Muscle layer of colon (tissue), 2 donors: Measurements from ENCODE around the gene ADAMTS4.

Experiments
- H3K27ac ChIP-seq: one replicate; pipeline ENCODE4 v1.7.0; 2013; ENCODE audit warnings: low read depth, mild to moderate bottlenecking, low read length, moderate library complexity
- H3K27me3 ChIP-seq, 2 donors: one replicate each; pipeline ENCODE4 v1.7.0; 2013; ENCODE audit warnings: low read length in 2 of 2, mild to moderate bottlenecking in 2 of 2; ENCODE audit not compliant: insufficient read depth in 2 of 2, control insufficient read depth in 1 of 2
- H3K36me3 ChIP-seq: one replicate; pipeline ENCODE4 v1.7.0; 2013; ENCODE audit warnings: mild to moderate bottlenecking, low read length; ENCODE audit not compliant: insufficient read depth
- H3K4me1 ChIP-seq: one replicate; pipeline ENCODE4 v1.7.0; 2013; ENCODE audit warnings: mild to moderate bottlenecking, low read length; ENCODE audit not compliant: insufficient read depth
- H3K4me3 ChIP-seq, 2 donors: one replicate each; pipeline ENCODE4 v1.7.0; 2013; ENCODE audit warnings: low read length in 2 of 2, low read depth in 1 of 2, mild to moderate bottlenecking in 1 of 2, moderate library complexity in 1 of 2
- H3K9ac ChIP-seq: one replicate; pipeline ENCODE4 v1.7.0; 2013; ENCODE audit warnings: low read length
- H3K9me3 ChIP-seq: one replicate; pipeline ENCODE4 v1.7.0; 2013; ENCODE audit warnings: mild to moderate bottlenecking, low read length
- donor health status: abdominal sarcoma.
- donor health status: Adenocarcinoma of cecum.

ADAMTS4 gene

DNA sequence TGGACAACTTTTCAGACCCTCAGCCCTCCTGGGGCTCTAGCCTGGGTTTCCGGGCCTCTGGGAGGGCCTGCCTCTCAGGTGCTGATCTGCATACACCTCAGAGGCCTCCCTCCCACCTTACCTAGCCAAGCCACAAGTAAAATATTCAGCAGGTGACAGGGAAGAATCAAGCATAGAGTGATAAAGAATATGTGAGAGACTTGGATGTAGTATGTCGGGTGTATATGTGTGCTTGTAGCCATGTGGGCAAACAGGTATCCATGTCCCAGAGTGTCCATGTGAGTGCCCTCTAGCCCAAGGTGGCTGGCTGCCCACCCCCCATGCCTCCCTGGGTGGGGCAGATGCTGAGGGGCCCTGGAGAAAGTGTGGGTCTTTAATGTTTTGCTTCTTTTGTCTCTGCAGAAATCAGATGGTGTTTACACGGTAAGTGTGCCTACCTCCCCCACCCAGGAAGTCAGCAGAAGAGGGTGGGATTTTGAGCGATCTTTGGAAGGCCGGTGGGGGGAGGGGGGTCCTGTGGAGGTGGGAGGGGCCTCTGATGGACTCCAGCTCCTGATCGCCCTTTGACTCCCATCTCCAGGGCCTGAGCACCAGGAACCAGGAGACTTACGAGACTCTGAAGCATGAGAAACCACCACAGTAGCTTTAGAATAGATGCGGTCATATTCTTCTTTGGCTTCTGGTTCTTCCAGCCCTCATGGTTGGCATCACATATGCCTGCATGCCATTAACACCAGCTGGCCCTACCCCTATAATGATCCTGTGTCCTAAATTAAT, 19.6 kb upstream of the ADAMTS4 start:
- no peak overlapping the region for H3K27ac ChIP-seq
- H3K4me1 ChIP-seq, result no peaks in the 10 kb centered on the region
- H3K4me3 ChIP-seq, result no peak overlapping the region
- H3K9ac ChIP-seq, result no peak overlapping the region
- H3K27me3 ChIP-seq, result no peaks in the 10 kb centered on the region
- no peaks in the 10 kb centered on the region for H3K9me3 ChIP-seq
- peaks cover 11% of the 10 kb centered on the region for H3K36me3 ChIP-seq

- no peaks in the 10 kb centered on the region for H3K27me3 ChIP-seq
- no peak overlapping the region for H3K9ac ChIP-seq
- H3K27ac ChIP-seq, result peak overlapping the region; percentile 16
- no peaks in the 10 kb centered on the region for H3K9me3 ChIP-seq
- H3K4me3 ChIP-seq, result no peak overlapping the region
- peaks cover 17% of the 10 kb centered on the region for H3K36me3 ChIP-seq
- no peaks in the 10 kb centered on the region for H3K4me1 ChIP-seq
Observed at GRCh38 chr1:161217831-161218230, 19.0 kb upstream of the ADAMTS4 start.

GRCh38 chr1:161216945-161217712, 18.3 kb upstream of the ADAMTS4 start:
- no peak overlapping the region for H3K4me3 ChIP-seq
- peak overlapping the region; percentile 16 for H3K27ac ChIP-seq
- H3K9ac ChIP-seq, result no peak overlapping the region

DNA sequence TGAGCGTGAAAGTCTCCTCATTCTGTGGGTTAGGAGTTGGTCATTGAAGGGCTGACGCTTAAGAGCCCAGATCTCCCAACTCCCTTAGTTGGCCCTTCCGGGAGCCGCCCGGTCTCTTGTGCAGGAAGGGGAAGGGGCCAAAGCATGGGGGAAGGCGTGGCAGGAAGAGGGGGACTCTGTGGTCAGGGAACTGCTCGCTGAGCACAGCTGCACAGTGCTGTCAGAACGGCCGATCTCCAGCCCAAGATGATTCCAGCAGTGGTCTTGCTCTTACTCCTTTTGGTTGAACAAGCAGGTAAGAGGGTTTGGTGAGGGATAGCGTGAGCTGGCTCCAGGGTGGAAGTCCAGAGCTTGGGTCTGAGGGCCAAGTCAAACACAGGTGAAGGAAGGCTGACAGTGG, 16.2 kb upstream of the ADAMTS4 start, which contains the start of gene FCER1G:
FCER1G (plus strand) TSS at position 220 of the 400 bp plus-strand sequence; CDS start at position 247, 27 bp downstream.
- H3K9ac ChIP-seq, result no peak within 1 kb of the TSS
- H3K27ac ChIP-seq, result no peak within 1 kb of the TSS
- no peaks in the 10 kb centered on the region for H3K9me3 ChIP-seq
- H3K4me1 ChIP-seq, result peaks cover 1% of the 10 kb centered on the region
- no peaks in the 10 kb centered on the region for H3K27me3 ChIP-seq
- H3K4me3 ChIP-seq, result no peak within 1 kb of the TSS
- H3K36me3 ChIP-seq, result peaks cover 43% of the 10 kb centered on the region

More at GRCh38 chr1:161216945-161217712, 18.3 kb upstream of the ADAMTS4 start:
- Histone ChIP-seq H3K9me3 (no peaks in the 10 kb centered on the region), H3K27me3 (no peaks in the 10 kb centered on the region), H3K36me3 (peaks cover 23% of the 10 kb centered on the region), H3K4me1 (no peaks in the 10 kb centered on the region)

DNA sequence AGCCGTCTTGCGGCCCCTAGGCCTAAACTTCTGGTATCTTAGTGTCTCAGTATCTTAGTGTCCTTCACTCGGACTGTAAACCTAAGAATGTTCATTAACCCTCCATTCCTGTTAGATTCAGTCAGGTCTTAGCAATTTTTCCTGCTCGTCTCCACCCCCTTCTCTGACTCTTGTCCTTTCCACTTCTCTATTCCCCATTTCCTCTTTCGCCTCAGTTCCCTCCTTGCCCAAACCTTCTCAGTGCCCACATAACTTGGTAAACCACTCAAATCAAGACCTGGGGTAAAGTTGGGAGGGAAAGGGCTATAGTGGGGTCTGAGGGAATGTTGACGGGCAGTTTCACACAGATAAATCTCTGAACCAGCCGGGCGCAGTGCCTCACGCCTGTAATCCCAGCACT, 15.5 kb upstream of the ADAMTS4 start:
- Histone ChIP-seq H3K36me3 (peaks cover 50% of the 10 kb centered on the region), H3K27ac (no peak overlapping the region)

GRCh38 chr1:161209790-161210409, 11.0 kb upstream of the ADAMTS4 start:
- Histone ChIP-seq H3K4me3 (no peak overlapping the region), H3K27ac (peak overlapping the region; percentile 58), H3K4me1 (peaks cover 11% of the 10 kb centered on the region), H3K9me3 (no peaks in the 10 kb centered on the region), H3K27me3 (no peaks in the 10 kb centered on the region), H3K36me3 (peaks cover 76% of the 10 kb centered on the region), H3K9ac (no peak overlapping the region)

More for the DNA sequence above, 15.5 kb upstream of the ADAMTS4 start:
- Histone ChIP-seq H3K9me3 (no peaks in the 10 kb centered on the region), H3K4me1 (peaks cover 8% of the 10 kb centered on the region), H3K9ac (no peak overlapping the region), H3K4me3 (no peak overlapping the region), H3K27me3 (no peaks in the 10 kb centered on the region)

- peaks cover 27% of the 10 kb centered on the region for H3K4me1 ChIP-seq
- no peak overlapping the region for H3K27ac ChIP-seq
- H3K27me3 ChIP-seq, result no peaks in the 10 kb centered on the region
- no peak overlapping the region for H3K9ac ChIP-seq
- H3K4me3 ChIP-seq, result no peak overlapping the region
- H3K9me3 ChIP-seq, result no peaks in the 10 kb centered on the region
- peaks cover 67% of the 10 kb centered on the region for H3K36me3 ChIP-seq
Observed at GRCh38 chr1:161207173-161207572, 8.3 kb upstream of the ADAMTS4 start.

- Histone ChIP-seq H3K9me3 (no peaks in the 10 kb centered on the region), H3K4me1 (peaks cover 30% of the 10 kb centered on the region), H3K27me3 (no peaks in the 10 kb centered on the region), H3K9ac (no peak overlapping the region), H3K36me3 (peaks cover 61% of the 10 kb centered on the region), H3K4me3 (no peak overlapping the region), H3K27ac (no peak overlapping the region)
Observed at GRCh38 chr1:161206411-161207140, 7.7 kb upstream of the ADAMTS4 start.

- Histone ChIP-seq H3K9ac (peak within 1 kb of the TSS; percentile 98), H3K36me3 (peaks cover 28% of the 10 kb centered on the region), H3K27ac (peak within 1 kb of the TSS; percentile 81), H3K4me3 (peak within 1 kb of the TSS; percentile 46 to 100), H3K4me1 (peaks cover 65% of the 10 kb centered on the region), H3K9me3 (no peaks in the 10 kb centered on the region), H3K27me3 (no peaks in the 10 kb centered on the region)
Observed at GRCh38 chr1:161201836-161202712, 3.2 kb upstream of the ADAMTS4 start, which contains the start of gene NDUFS2. Gene NDUFS2, plus strand, starts transcription at chr1:161202367. Its CDS starts 19 bp downstream, at chr1:161202386.
